Mesothelial cell of epicardium (in vitro differentiated cells): ENCODE measurements around the gene PDE4D. TPM values are rescaled to one million over a fixed set of nuclear protein-coding genes. Genes with fewer than 3 reads are reported as not detected.

Experiments used
- DNase-seq, 2 experiments: peaks; one replicate each; pipeline ENCODE4 v3.0.0; 2021; ENCODE audit warnings: low spot score in 2 of 2; ENCODE audit not compliant: unreplicated experiment in 2 of 2
- H3K27ac Mint-ChIP-seq: 2 replicates; pipeline ENCODE4 v1.8.0; 2021; ENCODE audit warnings: mixed read lengths
- H3K27me3 Mint-ChIP-seq: 2 replicates; pipeline ENCODE4 v1.8.0; 2021; ENCODE audit warnings: low read depth, mixed read lengths
- H3K36me3 Mint-ChIP-seq: 2 replicates; pipeline ENCODE4 v1.8.0; 2021; ENCODE audit warnings: mixed read lengths
- H3K4me1 Mint-ChIP-seq: 2 replicates; pipeline ENCODE4 v1.8.0; 2021; ENCODE audit warnings: mixed read lengths
- H3K4me3 Mint-ChIP-seq: 2 replicates; pipeline ENCODE4 v1.8.0; 2021; ENCODE audit warnings: mild to moderate bottlenecking, moderate library complexity, mixed read lengths
- H3K9me3 Mint-ChIP-seq: 2 replicates; pipeline ENCODE4 v1.8.0; 2021; ENCODE audit warnings: mixed read lengths
- total RNA-seq: library from RNA; stranded (reverse); gene quantifications from 3 replicates; pipeline ENCODE4 v1.2.1, GENCODE V29; 2021
- TF ChIP-seq, protein P1 (sequence below): fragments of 200-600 bp; sonication (generic); IDR thresholded peaks from one replicate; pipeline ENCODE4 v1.5.0; 2021; ENCODE audit warnings: antibody characterized with exemption; ENCODE audit not compliant: unreplicated experiment

Gene PDE4D
- total RNA-seq, 1 donor from 2014 or later: 105 TPM

DNA sequence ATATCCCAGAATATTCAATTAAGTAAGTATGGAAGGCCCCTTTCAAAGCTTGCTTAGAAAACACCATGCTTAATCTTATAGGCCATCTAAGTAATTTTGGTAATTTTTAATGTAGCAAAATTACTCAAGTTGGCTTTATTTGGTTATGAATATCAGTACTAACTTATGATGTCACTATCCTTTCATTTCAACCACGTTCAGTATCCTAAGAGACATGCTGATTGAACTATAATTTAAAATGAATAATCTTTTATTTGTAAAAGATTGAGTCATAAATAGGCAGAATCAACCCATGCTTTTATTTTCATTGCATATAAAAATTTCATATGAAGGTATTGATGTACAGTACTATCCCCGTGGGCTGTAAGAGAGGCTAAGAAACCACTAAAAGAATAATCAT, 923.7 kb downstream of the PDE4D start:
- Mint-ChIP-seq H3K27ac (no peak overlapping the region), H3K27me3 (no peaks in the 10 kb centered on the region), H3K9me3 (no peaks in the 10 kb centered on the region), H3K4me1 (no peaks in the 10 kb centered on the region), H3K36me3 (peaks cover 13% of the 10 kb centered on the region), H3K4me3 (no peak overlapping the region)
- TF ChIP-seq, protein P1, sequence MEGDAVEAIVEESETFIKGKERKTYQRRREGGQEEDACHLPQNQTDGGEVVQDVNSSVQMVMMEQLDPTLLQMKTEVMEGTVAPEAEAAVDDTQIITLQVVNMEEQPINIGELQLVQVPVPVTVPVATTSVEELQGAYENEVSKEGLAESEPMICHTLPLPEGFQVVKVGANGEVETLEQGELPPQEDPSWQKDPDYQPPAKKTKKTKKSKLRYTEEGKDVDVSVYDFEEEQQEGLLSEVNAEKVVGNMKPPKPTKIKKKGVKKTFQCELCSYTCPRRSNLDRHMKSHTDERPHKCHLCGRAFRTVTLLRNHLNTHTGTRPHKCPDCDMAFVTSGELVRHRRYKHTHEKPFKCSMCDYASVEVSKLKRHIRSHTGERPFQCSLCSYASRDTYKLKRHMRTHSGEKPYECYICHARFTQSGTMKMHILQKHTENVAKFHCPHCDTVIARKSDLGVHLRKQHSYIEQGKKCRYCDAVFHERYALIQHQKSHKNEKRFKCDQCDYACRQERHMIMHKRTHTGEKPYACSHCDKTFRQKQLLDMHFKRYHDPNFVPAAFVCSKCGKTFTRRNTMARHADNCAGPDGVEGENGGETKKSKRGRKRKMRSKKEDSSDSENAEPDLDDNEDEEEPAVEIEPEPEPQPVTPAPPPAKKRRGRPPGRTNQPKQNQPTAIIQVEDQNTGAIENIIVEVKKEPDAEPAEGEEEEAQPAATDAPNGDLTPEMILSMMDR: no peak
- no peak for DNase-seq

DNA sequence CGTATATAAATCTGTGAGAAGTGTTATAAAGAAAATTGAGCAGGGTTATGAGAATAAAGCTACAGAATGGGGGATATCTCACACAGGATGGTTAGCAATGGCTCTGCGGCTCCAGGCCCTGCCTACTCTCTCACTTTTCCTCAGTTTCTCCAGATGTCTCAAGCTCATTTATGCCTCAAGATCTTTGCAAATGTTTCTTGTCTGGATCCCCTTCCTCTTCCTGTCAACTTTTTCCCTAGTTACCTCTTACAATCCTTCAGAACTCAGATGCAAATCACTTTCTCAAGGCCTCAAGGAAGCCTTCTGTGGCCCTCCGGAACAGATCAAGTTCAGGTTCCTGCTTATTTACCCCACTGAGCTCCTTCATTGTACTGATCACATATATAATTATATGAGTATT, 924.3 kb downstream of the PDE4D start:
- H3K36me3 Mint-ChIP-seq: peaks cover 9% of the 10 kb centered on the region

DNA sequence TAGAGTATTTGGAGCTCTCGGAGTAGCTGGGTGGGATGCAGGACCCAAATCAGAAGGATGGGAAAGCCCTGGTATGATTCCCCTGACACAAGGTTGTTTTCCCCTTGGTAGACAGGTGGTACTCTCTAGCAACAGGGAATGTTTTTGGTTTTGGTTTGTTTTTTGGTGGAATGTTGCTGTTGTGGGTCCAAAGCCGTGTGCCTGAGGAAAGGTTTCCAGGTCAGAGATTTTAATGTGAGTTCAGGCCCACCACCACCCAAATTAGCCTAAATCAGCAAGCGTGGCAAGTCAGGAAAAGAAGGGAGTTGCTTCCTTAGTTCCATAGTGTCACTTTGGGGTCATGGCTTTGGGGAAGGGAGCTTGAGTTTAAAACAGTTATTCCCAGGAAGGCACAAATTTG, 925.2 kb downstream of the PDE4D start:
- no peaks in the 10 kb centered on the region for H3K4me1 Mint-ChIP-seq
- H3K27me3 Mint-ChIP-seq: no peaks in the 10 kb centered on the region
- TF ChIP-seq, protein P1: no peak
- no peaks in the 10 kb centered on the region for H3K9me3 Mint-ChIP-seq
- DNase-seq: no peak
- H3K4me3 Mint-ChIP-seq: no peak overlapping the region
- H3K36me3 Mint-ChIP-seq: peaks cover 2% of the 10 kb centered on the region
- H3K27ac Mint-ChIP-seq: no peak overlapping the region

More for the DNA sequence above, 924.3 kb downstream of the PDE4D start:
- TF ChIP-seq, protein P1: no peak
- Mint-ChIP-seq H3K27me3 (no peaks in the 10 kb centered on the region), H3K27ac (no peak overlapping the region), H3K4me1 (no peaks in the 10 kb centered on the region), H3K4me3 (no peak overlapping the region), H3K9me3 (no peaks in the 10 kb centered on the region)
- DNase-seq: no peak

DNA sequence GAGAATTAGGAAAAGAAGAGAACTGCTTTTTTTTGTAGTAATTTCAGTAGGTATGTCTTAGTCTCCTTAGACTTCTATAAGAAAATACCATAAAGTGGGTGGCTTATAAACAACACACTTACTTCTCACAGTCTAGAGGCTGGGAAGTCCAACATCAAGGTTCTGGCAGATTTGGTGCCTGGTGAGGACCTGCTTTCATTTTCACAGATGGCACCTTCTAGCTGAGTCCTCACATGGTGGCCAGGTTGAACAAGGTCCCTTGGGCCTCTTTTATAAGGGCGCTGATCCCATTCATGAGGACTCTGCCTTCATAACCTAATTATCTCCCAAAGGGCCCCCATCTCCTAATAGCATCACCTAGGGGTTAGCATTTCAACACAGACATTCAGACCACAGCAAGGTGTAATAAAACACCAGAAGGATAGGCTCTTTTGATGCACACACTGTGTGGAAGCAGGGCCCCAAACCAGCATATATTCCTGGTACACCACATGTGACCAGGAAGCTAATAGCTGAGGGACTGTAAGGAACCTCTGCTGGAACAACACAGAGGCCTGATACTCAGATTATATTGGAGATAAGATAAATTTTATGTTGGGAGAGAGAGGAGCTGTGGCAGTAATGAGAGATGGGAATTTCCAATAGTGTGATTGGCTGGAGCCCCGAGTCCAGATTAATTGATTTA, 925.8 kb downstream of the PDE4D start:
- Mint-ChIP-seq H3K27me3 (no peaks in the 10 kb centered on the region), H3K36me3 (no peaks in the 10 kb centered on the region), H3K4me3 (no peak overlapping the region), H3K27ac (no peak overlapping the region), H3K9me3 (no peaks in the 10 kb centered on the region), H3K4me1 (no peaks in the 10 kb centered on the region)
- DNase-seq: no peak
- TF ChIP-seq, protein P1: no peak

DNA sequence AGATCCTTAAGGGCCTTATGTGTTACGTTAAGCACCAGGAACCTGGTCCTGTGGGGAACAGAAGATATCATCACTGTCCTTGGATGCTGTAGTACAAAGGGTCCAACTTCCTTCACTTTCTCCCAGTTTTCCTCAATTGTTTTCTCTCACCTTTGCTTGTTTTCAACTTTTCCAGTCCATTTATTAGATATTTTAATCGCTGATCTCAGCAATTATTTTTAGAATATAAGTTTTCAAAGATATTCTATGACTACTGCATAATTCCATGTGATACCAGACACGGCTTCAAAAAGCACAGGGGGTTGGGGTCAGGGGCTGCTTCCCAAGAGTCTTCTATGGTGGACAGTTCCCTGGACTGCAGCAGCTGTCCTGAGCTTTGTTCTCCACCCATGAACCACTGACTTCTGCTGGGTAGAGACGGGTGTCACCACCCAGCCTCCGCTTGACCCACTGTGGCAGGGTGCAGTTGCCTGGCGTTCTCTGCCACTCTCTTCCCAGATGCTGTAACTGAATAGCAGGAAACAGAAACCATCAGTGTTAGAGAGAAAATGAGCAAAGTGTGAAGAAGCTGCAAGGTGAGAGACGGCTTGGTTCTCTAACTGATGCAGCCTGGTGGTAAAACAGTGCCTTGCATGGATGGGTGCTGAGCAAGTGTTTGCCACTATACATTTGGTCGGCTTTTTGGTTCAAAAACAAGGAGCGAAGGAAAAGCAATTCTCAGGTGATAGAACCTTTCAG, 927.7 kb downstream of the PDE4D start:
- no peak for DNase-seq
- Mint-ChIP-seq H3K27me3 (no peaks in the 10 kb centered on the region), H3K9me3 (no peaks in the 10 kb centered on the region), H3K27ac (no peak overlapping the region), H3K36me3 (no peaks in the 10 kb centered on the region), H3K4me3 (no peak overlapping the region), H3K4me1 (no peaks in the 10 kb centered on the region)
- TF ChIP-seq, protein P1: no peak
